Fibroblast of skin of left quadriceps (primary cell): ENCODE measurements around the gene TAGLN2.

Experiments used
- DNase-seq, 2 experiments: peaks; one replicate each; pipeline ENCODE4 v3.0.0-alpha.2; 2013; ENCODE audit warnings: low read depth in 2 of 2

TAGLN2 gene

DNA sequence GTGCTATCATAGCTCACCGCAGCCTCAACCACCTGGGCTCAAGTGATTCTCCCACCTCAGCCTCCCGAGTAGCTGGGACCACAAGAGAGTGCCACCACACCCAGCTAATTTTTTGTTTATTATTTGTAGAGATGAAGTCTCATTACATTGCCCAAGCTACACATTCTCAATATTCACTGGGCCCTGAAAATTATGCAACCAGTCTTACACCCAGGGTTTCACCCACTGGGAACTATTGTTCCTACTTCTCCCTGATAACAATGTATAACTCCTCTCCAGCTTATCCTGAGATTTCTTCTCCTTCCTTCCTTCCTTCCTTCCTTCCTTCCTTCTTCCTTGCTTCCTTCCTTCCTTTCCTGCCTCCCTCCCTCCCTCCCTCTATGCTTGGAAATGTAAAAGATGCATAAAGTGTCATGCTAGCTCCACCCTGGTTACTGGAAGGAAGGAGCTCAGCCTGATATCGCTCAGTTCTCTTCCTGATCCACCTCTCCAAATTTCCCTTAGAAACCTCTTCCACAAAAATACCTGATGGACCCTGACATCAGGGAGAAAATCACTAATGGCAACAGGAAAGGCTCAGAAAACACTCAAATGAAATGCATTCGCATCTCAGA, 51.7 kb downstream of the TAGLN2 start:
- no peak for DNase-seq

DNA sequence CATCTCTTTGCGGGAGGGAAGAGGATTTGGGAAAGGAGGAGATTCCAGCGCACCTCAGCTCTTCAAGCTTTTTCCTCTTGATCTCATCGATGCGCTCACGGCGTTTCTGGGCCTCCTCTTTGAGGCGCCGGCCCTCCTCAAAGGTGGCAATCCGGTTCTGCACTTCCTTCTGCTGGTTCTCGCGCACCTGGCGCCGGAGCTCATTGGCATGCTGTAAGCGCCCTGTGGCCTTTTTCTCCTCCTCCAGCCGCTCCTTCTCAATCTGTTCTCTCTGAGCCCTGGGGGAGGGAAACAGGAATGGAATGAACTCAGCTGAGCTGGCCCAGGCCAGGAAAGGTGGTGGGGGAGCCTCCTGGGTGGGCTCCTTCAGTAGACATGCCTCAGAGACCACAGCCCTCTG, 52.4 kb downstream of the TAGLN2 start:
- no peak for DNase-seq

DNA sequence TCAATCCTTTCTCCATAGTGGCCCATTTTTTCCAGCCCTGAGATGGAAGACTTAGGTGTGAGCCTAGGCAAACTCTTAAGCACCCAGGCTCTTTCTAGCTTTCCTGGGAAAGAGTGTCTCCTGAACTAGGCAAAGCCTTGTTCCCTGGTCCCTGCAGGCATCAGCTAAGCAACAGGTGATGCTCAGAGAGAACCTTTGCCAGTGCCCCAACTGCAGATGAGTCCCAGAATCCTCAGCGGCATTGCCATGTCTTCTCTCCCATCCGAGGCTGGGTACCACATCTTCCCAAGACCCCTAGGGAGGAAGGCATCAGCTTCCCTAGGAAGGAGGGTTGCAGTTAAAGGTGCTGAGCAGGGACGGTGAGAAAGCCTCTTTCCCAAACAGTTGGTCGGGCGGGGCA, 54.6 kb downstream of the TAGLN2 start:
- DNase-seq, result no peak

DNA sequence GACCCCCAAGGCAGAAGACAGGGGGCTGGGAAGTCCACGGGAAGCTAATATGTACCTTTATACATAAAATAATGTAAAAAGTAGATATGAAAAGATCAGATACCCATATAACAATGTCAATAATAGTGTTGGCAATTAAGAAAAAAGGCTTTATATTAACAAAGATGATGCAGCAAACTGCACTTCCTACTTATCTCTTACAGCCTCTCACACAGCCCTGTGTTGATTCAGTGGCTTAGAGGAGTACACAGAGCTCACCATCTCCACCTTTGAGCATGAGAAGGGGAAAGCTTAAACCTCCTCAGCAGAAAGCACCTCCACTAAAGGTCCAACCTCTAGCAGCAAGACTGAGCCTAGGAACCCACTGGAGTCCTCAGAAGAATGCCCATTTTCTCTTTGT, 55.7 kb downstream of the TAGLN2 start:
- DNase-seq, result no peak

DNA sequence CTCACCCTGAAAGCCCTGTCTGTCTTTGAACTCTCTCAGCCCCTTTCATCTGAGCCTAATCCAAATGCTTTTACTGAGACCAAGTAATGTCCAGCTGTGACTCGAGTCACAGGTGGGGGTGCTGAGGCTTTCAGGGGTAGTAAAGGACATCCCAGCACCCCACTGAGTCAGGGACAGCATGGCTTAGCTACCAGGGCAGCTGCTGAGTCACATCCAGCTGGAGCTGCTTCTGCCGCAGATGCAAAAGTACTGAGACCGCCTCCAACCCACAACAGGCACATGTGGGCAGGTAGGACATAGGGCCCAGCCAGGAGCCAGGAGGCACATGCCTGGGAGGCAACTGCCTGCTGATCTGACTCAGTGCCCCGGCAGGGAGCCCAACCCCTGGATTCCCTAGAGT, 56.1 kb downstream of the TAGLN2 start:
- DNase-seq, result no peak

DNA sequence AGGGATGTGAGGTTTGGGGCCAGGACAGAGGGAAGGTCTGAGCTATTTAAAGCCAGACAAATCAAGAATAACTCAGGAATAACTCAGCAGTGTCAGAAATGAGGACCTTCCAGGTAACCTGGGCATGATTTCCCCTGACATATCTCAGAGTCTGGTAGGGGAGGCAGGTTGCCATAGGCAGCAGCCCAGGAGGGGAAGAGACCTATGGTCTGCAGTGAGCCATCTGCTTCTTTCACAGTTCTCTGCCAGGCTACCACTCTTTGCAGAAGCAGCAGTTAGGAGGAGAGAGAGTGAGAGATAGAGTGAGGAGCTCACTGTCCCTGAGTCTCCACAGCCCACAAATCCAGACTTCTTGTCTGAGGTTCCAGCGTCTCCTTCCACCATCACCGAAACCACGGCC, 56.5 kb downstream of the TAGLN2 start:
- DNase-seq, result no peak
